ENCODE data around the gene TTC4. TPM values are rescaled to one million over a fixed set of nuclear protein-coding genes. Genes with fewer than 3 reads are reported as not detected.

TTC4 gene
- polyA plus RNA-seq, 1 of the 3 experiments (the other 2 are of a cell fraction): 17.9 TPM

DNA sequence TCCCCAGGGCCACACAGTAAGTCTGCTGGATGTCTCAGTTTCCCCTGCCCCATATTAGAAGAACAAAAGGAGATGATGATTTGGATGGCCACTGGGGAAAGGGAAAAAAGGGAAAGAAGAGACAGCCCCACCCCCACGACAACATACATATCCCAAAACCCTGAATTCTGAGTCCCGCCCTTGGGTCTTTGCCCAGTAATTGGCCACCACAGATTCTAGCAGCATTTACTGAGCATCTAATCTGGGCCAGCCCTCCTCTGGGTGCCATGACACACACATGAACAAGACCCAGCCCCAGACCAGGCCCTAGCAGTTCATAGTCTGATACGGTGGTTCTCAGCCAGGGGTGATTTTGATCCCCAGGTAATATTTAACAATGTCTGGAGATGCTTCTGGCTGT is 5.2 kb upstream of the TTC4 start:
- H4K20me1 ChIP-seq (ENCODE audit: insufficient read depth): no peaks in the 10 kb centered on the region
- H3K4me1 ChIP-seq (ENCODE audit: control insufficient read depth in 1 of 2, insufficient read depth in 2 of 2, low read depth in 1 of 2, low read length in 1 of 2): peaks cover 0 to 5% of the 10 kb centered on the region in 2 experiments; a peak in 1 of 4 replicates
- no peak overlapping the region for H3K4me3 ChIP-seq (ENCODE audit: low read depth in 2 of 2, low read length in 1 of 2)
- no peaks in the 10 kb centered on the region for H3F3A ChIP-seq (replicated peaks; ENCODE audit: insufficient read depth)
- CTCF ChIA-PET: no interaction called here
- no peak for TF ChIP-seq GATA2 (CRISPR knock-in tag; IDR thresholded peaks at IDR 0.05)
- TF ChIP-seq MXI1 (IDR thresholded peaks at IDR 0.05; ENCODE audit: low read depth, low read length): no peak
- TF ChIP-seq, protein P1, sequence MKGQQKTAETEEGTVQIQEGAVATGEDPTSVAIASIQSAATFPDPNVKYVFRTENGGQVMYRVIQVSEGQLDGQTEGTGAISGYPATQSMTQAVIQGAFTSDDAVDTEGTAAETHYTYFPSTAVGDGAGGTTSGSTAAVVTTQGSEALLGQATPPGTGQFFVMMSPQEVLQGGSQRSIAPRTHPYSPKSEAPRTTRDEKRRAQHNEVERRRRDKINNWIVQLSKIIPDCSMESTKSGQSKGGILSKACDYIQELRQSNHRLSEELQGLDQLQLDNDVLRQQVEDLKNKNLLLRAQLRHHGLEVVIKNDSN (IDR thresholded peaks at IDR 0.05; ENCODE audit: borderline replicate concordance, low read depth): no peak
- TF ChIP-seq PBX3 (IDR thresholded peaks at IDR 0.05): no peak
- TF ChIP-seq NRF1 (IDR thresholded peaks at IDR 0.05; ENCODE audit: low read depth, low read length): no peak
- DNase-seq: no peak
- H3K79me2 ChIP-seq (ENCODE audit: insufficient read depth): no peaks in the 10 kb centered on the region
- no peak overlapping the region for H3K4me2 ChIP-seq
- H3K9me3 ChIP-seq: no peaks in the 10 kb centered on the region
- H3K36me3 ChIP-seq (replicated peaks in 1 of 2; ENCODE audit: control insufficient read depth in 1 of 2, insufficient read depth in 2 of 2, low read length in 1 of 2): no peaks in the 10 kb centered on the region
- no peak overlapping the region for H2AFZ ChIP-seq (ENCODE audit: low read depth)
- no peaks in the 10 kb centered on the region for H3K9me2 ChIP-seq
- H3K27ac ChIP-seq (ENCODE audit: low read depth in 2 of 2, low read length in 1 of 2): no peak overlapping the region
- POLR2A ChIA-PET: no interaction called here
- WGBS (ENCODE audit: low lambda C conversion rate): 54% methylated on average over 3 of the region's 3 CpGs
- H3K27me3 ChIP-seq (ENCODE audit: insufficient read depth): no peaks in the 10 kb centered on the region
- H3K9ac ChIP-seq: no peak overlapping the region

GRCh38 chr1:54710841-54711240 is 4.8 kb upstream of the TTC4 start:
- WGBS (ENCODE audit: low lambda C conversion rate): 75% methylated on average over 6 of the region's 6 CpGs
- ChIA-PET CTCF (no interaction called here), POLR2A (no interaction called here)
- H3F3A ChIP-seq (replicated peaks; ENCODE audit: insufficient read depth): no peaks in the 10 kb centered on the region
- TF ChIP-seq ELF1 (IDR thresholded peaks at IDR 0.05): no peak
- no peak for TF ChIP-seq SIN3A (IDR thresholded peaks at IDR 0.05; ENCODE audit: borderline replicate concordance, low read depth, low read length)
- TF ChIP-seq, protein P2, sequence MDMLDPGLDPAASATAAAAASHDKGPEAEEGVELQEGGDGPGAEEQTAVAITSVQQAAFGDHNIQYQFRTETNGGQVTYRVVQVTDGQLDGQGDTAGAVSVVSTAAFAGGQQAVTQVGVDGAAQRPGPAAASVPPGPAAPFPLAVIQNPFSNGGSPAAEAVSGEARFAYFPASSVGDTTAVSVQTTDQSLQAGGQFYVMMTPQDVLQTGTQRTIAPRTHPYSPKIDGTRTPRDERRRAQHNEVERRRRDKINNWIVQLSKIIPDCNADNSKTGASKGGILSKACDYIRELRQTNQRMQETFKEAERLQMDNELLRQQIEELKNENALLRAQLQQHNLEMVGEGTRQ (IDR thresholded peaks at IDR 0.05; ENCODE audit: borderline replicate concordance, low read depth, low read length): no peak
- TF ChIP-seq FOXJ3 (CRISPR knock-in tag; IDR thresholded peaks at IDR 0.05): no peak
- no peak for TF ChIP-seq IRF3 (IDR thresholded peaks at IDR 0.05; ENCODE audit: low read depth, low read length)
- no peak for TF ChIP-seq EP300 (IDR thresholded peaks at IDR 0.05; ENCODE audit: borderline replicate concordance in 1 of 2, low read depth in 1 of 2, low read length in 1 of 2)
- TF ChIP-seq GATA2 (CRISPR knock-in tag; IDR thresholded peaks at IDR 0.05): no peak
- TF ChIP-seq MXI1 (IDR thresholded peaks at IDR 0.05; ENCODE audit: low read depth, low read length): no peak
- no peak for TF ChIP-seq NFIC (IDR thresholded peaks at IDR 0.05; ENCODE audit: borderline replicate concordance)
- TF ChIP-seq MEF2A (IDR thresholded peaks at IDR 0.05; ENCODE audit: borderline replicate concordance, low read depth): no peak
- no peak for TF ChIP-seq RCOR1 (IDR thresholded peaks at IDR 0.05; ENCODE audit: low read length)
- no peak for TF ChIP-seq RAD21 (IDR thresholded peaks at IDR 0.05; ENCODE audit: low read length)
- H3K27me3 ChIP-seq (ENCODE audit: insufficient read depth): no peaks in the 10 kb centered on the region
- H2AFZ ChIP-seq (ENCODE audit: low read depth): no peak overlapping the region
- H3K27ac ChIP-seq (ENCODE audit: low read depth in 2 of 2, low read length in 1 of 2): no peak overlapping the region
- no peak for DNase-seq
- no peaks in the 10 kb centered on the region for H3K9me2 ChIP-seq
- H3K4me1 ChIP-seq (ENCODE audit: control insufficient read depth in 1 of 2, insufficient read depth in 2 of 2, low read depth in 1 of 2, low read length in 1 of 2): peaks cover 0 to 5% of the 10 kb centered on the region in 2 experiments; a peak in 1 of 4 replicates
- H3K9me3 ChIP-seq: no peaks in the 10 kb centered on the region
- peaks cover under 1% of the 10 kb centered on the region for H3K79me2 ChIP-seq (ENCODE audit: insufficient read depth)
- no peak overlapping the region for H3K4me3 ChIP-seq (ENCODE audit: low read depth in 2 of 2, low read length in 1 of 2)
- H3K36me3 ChIP-seq (replicated peaks in 1 of 2; ENCODE audit: control insufficient read depth in 1 of 2, insufficient read depth in 2 of 2, low read length in 1 of 2): no peaks in the 10 kb centered on the region
- no peaks in the 10 kb centered on the region for H4K20me1 ChIP-seq (ENCODE audit: insufficient read depth)
- no peak overlapping the region for H3K9ac ChIP-seq
- no peak overlapping the region for H3K4me2 ChIP-seq
